GM12875 (cell line): ENCODE data around the gene KIF3C.

ENCODE experiments used
- H3K4me3 ChIP-seq: one replicate; pipeline ENCODE4 v1.5.1; 2011; ENCODE audit warnings: low read depth, low read length, control low read depth
- CTCF ChIP-seq: IDR thresholded peaks from 2 replicates; pipeline ENCODE4 v1.5.1; 2011; ENCODE audit warnings: low read depth, mild to moderate bottlenecking, control low read depth, inconsistent platforms, low read length, moderate library complexity, borderline replicate concordance; ENCODE audit not compliant: insufficient read depth

KIF3C gene

DNA sequence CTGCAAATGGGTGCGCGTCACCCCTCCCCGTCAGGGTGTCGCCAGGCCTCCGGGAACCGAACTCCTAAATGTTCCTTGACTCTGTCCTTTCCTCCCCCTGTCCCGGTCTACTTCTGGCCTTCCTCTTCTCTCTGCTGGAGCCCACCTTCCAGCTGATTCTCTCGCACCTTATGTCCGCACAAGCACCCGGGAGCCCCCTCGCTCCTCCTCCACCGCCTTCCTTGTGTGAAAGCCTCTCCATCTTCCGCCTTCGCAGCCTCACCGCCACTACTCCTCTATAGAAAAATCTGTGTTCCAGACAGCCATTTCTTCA lies 627 bp upstream of the KIF3C start:
- TF ChIP-seq CTCF = no peak
- H3K4me3 ChIP-seq = no peak overlapping the region

GRCh38 chr2:25981596-25982272 lies 563 bp downstream of the KIF3C start:
- peak overlapping the region; percentile 51 for H3K4me3 ChIP-seq
- no peak for TF ChIP-seq CTCF

GRCh38 chr2:25980951-25981350 lies 1.3 kb downstream of the KIF3C start:
- no peak for TF ChIP-seq CTCF
- no peak overlapping the region for H3K4me3 ChIP-seq

- TF ChIP-seq CTCF = no peak
- no peak overlapping the region for H3K4me3 ChIP-seq
Observed at GRCh38 chr2:25980076-25980887, 2.0 kb downstream of the KIF3C start.

GRCh38 chr2:25979001-25979400 lies 3.3 kb downstream of the KIF3C start:
- no peak overlapping the region for H3K4me3 ChIP-seq
- no peak for TF ChIP-seq CTCF

GRCh38 chr2:25977768-25978167 lies 4.5 kb downstream of the KIF3C start:
- TF ChIP-seq CTCF = no peak
- H3K4me3 ChIP-seq = no peak overlapping the region
